HepG2 (cell line): ENCODE measurements around the gene IGFBP5. TPM values are rescaled to one million over a fixed set of nuclear protein-coding genes. Genes with fewer than 3 reads are reported as not detected.

ENCODE experiments used
- ATAC-seq: fragments of 200-7000 bp; cut with Tn5 transposase; 3 replicates; pipeline ENCODE4 v1.9.1; 2020; ENCODE audit warnings: mild to moderate bottlenecking, moderate library complexity
- BruUV-seq: library from RNA; stranded (reverse); fragments of 400-500 nt; replicated peaks from 2 replicates; lab custom pipeline; 2021; lab: Mats Ljungman, UMichigan
- CTCF ChIA-PET: fragments of 300-600 bp; formaldehyde crosslinking; extraction: SDS; loops from one replicate; lab custom pipeline; 2021; ENCODE audit warnings: low total read pairs, inconsistent platforms, low intra/inter-chr PET ratio; lab: Yijun Ruan, JAX
- POLR2A ChIA-PET: fragments of 350-600 bp; sonication (Branson Sonifier 250); formaldehyde crosslinking; loops from one replicate; lab custom pipeline; 2020; ENCODE audit warnings: antibody characterized with exemption, inconsistent platforms; lab: Yijun Ruan, JAX
- DNase-seq: peaks from one replicate; pipeline ENCODE4 v3.0.0-alpha.2; 2015; ENCODE audit warnings: low spot score
- FAIRE-seq: peaks from 3 replicates; lab custom pipeline; 2011; peaks lifted over from hg19 to GRCh38; lab: Jason Lieb, UNC
- H2AFZ ChIP-seq: one replicate; pipeline ENCODE4 v1.6.1; 2011; ENCODE audit warnings: low read length, inconsistent platforms
- H3K27ac ChIP-seq: fragments of 300-600 bp; 3 replicates; pipeline ENCODE4 v1.8.0; 2011; ENCODE audit warnings: mixed run types, mild to moderate bottlenecking, mixed read lengths, low read length, inconsistent platforms; ENCODE audit not compliant: insufficient read depth; ENCODE audit errors: extremely low read length
- H3K27me3 ChIP-seq, 2 experiments: fragments of 200-600 bp in 1 of 2; 2 replicates in 1 of 2; 3 replicates in 1 of 2; pipeline versions ENCODE4 v1.6.0 to v1.8.0; 2011; ENCODE audit warnings: low read length in 2 of 2, mild to moderate bottlenecking in 2 of 2, moderate library complexity in 2 of 2, inconsistent platforms in 1 of 2; ENCODE audit not compliant: insufficient read depth in 2 of 2, control insufficient read depth in 1 of 2
- H3K36me3 ChIP-seq, 2 experiments: fragments of 200-600 bp in 1 of 2; replicated peaks in 1 of 2; 2 replicates in 1 of 2; 3 replicates in 1 of 2; pipeline versions ENCODE4 v1.5.1 to v1.8.0; 2011; ENCODE audit warnings: low read length in 2 of 2, inconsistent platforms in 1 of 2; ENCODE audit not compliant: insufficient read depth in 2 of 2, control insufficient read depth in 1 of 2
- H3K4me1 ChIP-seq: 2 replicates; pipeline ENCODE4 v1.5.1; 2012; ENCODE audit warnings: low read length, inconsistent platforms; ENCODE audit not compliant: insufficient read depth
- H3K4me2 ChIP-seq: 2 replicates; pipeline ENCODE4 v1.6.0; 2011; ENCODE audit warnings: low read depth, low read length, inconsistent platforms
- H3K4me3 ChIP-seq, 3 experiments: fragments of 200-600 bp in 1 of 3; sonication (generic), shearing (Covaris generic) in 1 of 3; replicated peaks in 1 of 3; 2 replicates each; pipeline ENCODE4 v1.5.1; 2011 to 2016; ENCODE audit warnings: low read length in 3 of 3, inconsistent platforms in 2 of 3, low read depth in 2 of 3, mild to moderate bottlenecking in 2 of 3, control low read depth in 1 of 3, mixed read lengths in 1 of 3; ENCODE audit not compliant: insufficient read depth in 1 of 3
- H3K79me2 ChIP-seq: one replicate; pipeline ENCODE4 v1.6.1; 2011; ENCODE audit warnings: low read length, inconsistent platforms; ENCODE audit not compliant: insufficient read depth
- H3K9ac ChIP-seq: 2 replicates; pipeline ENCODE4 v1.6.0; 2011; ENCODE audit warnings: mild to moderate bottlenecking, low read depth, low read length, inconsistent platforms; ENCODE audit not compliant: insufficient read depth
- H3K9me3 ChIP-seq: 2 replicates; pipeline ENCODE4 v1.5.1; 2012; ENCODE audit warnings: mild to moderate bottlenecking, low read length
- H4K20me1 ChIP-seq: 2 replicates; pipeline ENCODE4 v1.6.0; 2011; ENCODE audit warnings: inconsistent platforms, mild to moderate bottlenecking, low read length, moderate library complexity; ENCODE audit not compliant: insufficient read depth
- HCFC1 ChIP-seq: fragments of 150-350 bp; IDR thresholded peaks from 2 replicates; pipeline ENCODE4 v1.6.1; 2014; ENCODE audit warnings: low read depth, low read length
- MXI1 ChIP-seq: IDR thresholded peaks from 3 replicates; pipeline ENCODE4 v1.6.1; 2012; ENCODE audit warnings: low read depth, low read length, inconsistent platforms, borderline replicate concordance
- NR2F2 ChIP-seq: IDR thresholded peaks from 2 replicates; pipeline ENCODE4 v1.6.1; 2012; ENCODE audit warnings: low read depth, inconsistent platforms, borderline replicate concordance
- ZBTB37 ChIP-seq: sonication (generic); formaldehyde crosslinking; IDR thresholded peaks from 2 replicates; pipeline ENCODE4 v1.4.0; 2020; ENCODE audit warnings: mild to moderate bottlenecking, missing genetic modification reagents
- ZFP41 ChIP-seq: sonication (generic); formaldehyde crosslinking; IDR thresholded peaks from 2 replicates; pipeline ENCODE4 v1.4.0; 2020; ENCODE audit warnings: mild to moderate bottlenecking, missing genetic modification reagents, borderline replicate concordance
- ZNF614 ChIP-seq: IDR thresholded peaks from 2 replicates; pipeline ENCODE4 v1.6.1; 2018; ENCODE audit warnings: missing biosample characterization, missing genetic modification reagents, inconsistent platforms, borderline replicate concordance
- ZNF891 ChIP-seq: sonication (generic); formaldehyde crosslinking; IDR thresholded peaks from 2 replicates; pipeline ENCODE4 v1.5.0; 2020; ENCODE audit warnings: mild to moderate bottlenecking, missing genetic modification reagents
- ZSCAN25 ChIP-seq: sonication (generic); formaldehyde crosslinking; IDR thresholded peaks from 2 replicates; pipeline ENCODE4 v1.8.0; 2022; ENCODE audit warnings: mild to moderate bottlenecking, missing genetic modification reagents
- WGBS: methylation state at CpG from one replicate; pipeline ENCODE4 v1.1.6; 2017; ENCODE audit warnings: low lambda C conversion rate; 5-methylcytosine and 5-hydroxymethylcytosine counted together
- in situ Hi-C: cut with HindIII; loops from 2 replicates; pipeline ENCODE4 v1.10.0; 2017; ENCODE audit warnings: low pct_unique_long_range_greater_than_20kb; ENCODE audit not compliant: extremely low pct_ligation_motif_present
- intact Hi-C: fragments of 100-400 bp; cut with micrococcal nuclease; formaldehyde crosslinking; loops from one replicate; pipeline ENCODE4 v1.10.0; 2022; ENCODE audit not compliant: unreplicated experiment
- polyA plus RNA-seq, 8 experiments: library from polyadenylated mRNA; depleted of rRNA in 3 of 8; stranded (reverse) in 7 of 8; unstranded in 1 of 8; fragments of >200 nt; fragmentation: Illumina TruSeq in 4 of 8; extraction: Trizol in 4 of 8; gene quantifications; 2 replicates each; pipeline versions ENCODE4 v1.2.1 to v1.2.3, GENCODE V29; 2011 to 2016; ENCODE audit warnings: low read depth in 4 of 8, missing spikeins in 1 of 8, mixed read lengths in 1 of 8; ENCODE audit not compliant: insufficient read depth in 1 of 8
- total RNA-seq, 5 experiments: library from RNA; depleted of rRNA; stranded (reverse); fragments of >200 nt; fragmentation: Illumina TruSeq; extraction: Trizol; gene quantifications; 2 replicates each; pipeline ENCODE4 v1.2.3, GENCODE V29; 2016; ENCODE audit warnings: low read depth in 1 of 5
- TF ChIP-seq, protein P1 (sequence below): IDR thresholded peaks from 2 replicates; pipeline ENCODE4 v1.6.1; 2016

IGFBP5 gene
- total and polyA plus RNA-seq, 2 of the 13 experiments (the other 11 are each of a cell fraction or from before 2014, with no cell fraction given), result 0.15 TPM; not detected in 1

GRCh38 chr2:216711348-216711747 is 16.0 kb upstream of the IGFBP5 start:
- POLR2A ChIA-PET, result no interaction called here
- H3K27me3 ChIP-seq, result peaks cover 2 to 32% of the 10 kb centered on the region in 2 experiments; a peak in 4 of 5 replicates
- no peak for DNase-seq
- no peaks in the 10 kb centered on the region for H3K36me3 ChIP-seq
- H3K4me3 ChIP-seq, result no peak overlapping the region
- no peak overlapping the region for H2AFZ ChIP-seq
- WGBS, result 13% methylated on average over 8 of the region's 8 CpGs
- no peaks in the 10 kb centered on the region for H3K4me1 ChIP-seq
- in situ Hi-C loops, result no loop called here
- no peak for FAIRE-seq
- BruUV-seq, result no TSS peak
- H4K20me1 ChIP-seq, result no peaks in the 10 kb centered on the region
- TF ChIP-seq NR2F2 (no peak), ZNF891 (no peak), ZFP41 (CRISPR knock-in tag) (no peak), ZNF614 (CRISPR knock-in tag) (no peak), MXI1 (no peak), ZSCAN25 (no peak), HCFC1 (no peak), ZBTB37 (CRISPR knock-in tag) (no peak)
- TF ChIP-seq, protein P1, sequence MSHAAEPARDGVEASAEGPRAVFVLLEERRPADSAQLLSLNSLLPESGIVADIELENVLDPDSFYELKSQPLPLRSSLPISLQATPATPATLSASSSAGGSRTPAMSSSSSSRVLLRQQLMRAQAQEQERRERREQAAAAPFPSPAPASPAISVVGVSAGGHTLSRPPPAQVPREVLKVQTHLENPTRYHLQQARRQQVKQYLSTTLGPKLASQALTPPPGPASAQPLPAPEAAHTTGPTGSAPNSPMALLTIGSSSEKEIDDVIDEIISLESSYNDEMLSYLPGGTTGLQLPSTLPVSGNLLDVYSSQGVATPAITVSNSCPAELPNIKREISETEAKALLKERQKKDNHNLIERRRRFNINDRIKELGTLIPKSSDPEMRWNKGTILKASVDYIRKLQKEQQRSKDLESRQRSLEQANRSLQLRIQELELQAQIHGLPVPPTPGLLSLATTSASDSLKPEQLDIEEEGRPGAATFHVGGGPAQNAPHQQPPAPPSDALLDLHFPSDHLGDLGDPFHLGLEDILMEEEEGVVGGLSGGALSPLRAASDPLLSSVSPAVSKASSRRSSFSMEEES, result no peak
- TF ChIP-seq, all 625 proteins: peak for 0
- no peak for ATAC-seq
- intact Hi-C loops, result no loop called here
- H3K9me3 ChIP-seq, result no peaks in the 10 kb centered on the region
- H3K79me2 ChIP-seq, result no peaks in the 10 kb centered on the region
- H3K9ac ChIP-seq, result no peak overlapping the region
- H3K4me2 ChIP-seq, result no peak overlapping the region
- CTCF ChIA-PET, result no interaction called here
- H3K27ac ChIP-seq, result no peak overlapping the region
